ENCODE measurements around the gene MT4.

- no peak for TF ChIP-seq TEAD4 (IDR thresholded peaks at IDR 0.05)
- TF ChIP-seq, protein P1, sequence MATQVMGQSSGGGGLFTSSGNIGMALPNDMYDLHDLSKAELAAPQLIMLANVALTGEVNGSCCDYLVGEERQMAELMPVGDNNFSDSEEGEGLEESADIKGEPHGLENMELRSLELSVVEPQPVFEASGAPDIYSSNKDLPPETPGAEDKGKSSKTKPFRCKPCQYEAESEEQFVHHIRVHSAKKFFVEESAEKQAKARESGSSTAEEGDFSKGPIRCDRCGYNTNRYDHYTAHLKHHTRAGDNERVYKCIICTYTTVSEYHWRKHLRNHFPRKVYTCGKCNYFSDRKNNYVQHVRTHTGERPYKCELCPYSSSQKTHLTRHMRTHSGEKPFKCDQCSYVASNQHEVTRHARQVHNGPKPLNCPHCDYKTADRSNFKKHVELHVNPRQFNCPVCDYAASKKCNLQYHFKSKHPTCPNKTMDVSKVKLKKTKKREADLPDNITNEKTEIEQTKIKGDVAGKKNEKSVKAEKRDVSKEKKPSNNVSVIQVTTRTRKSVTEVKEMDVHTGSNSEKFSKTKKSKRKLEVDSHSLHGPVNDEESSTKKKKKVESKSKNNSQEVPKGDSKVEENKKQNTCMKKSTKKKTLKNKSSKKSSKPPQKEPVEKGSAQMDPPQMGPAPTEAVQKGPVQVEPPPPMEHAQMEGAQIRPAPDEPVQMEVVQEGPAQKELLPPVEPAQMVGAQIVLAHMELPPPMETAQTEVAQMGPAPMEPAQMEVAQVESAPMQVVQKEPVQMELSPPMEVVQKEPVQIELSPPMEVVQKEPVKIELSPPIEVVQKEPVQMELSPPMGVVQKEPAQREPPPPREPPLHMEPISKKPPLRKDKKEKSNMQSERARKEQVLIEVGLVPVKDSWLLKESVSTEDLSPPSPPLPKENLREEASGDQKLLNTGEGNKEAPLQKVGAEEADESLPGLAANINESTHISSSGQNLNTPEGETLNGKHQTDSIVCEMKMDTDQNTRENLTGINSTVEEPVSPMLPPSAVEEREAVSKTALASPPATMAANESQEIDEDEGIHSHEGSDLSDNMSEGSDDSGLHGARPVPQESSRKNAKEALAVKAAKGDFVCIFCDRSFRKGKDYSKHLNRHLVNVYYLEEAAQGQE (IDR thresholded peaks at IDR 0.05; ENCODE audit: low read depth) = no peak
- TF ChIP-seq YY1 (IDR thresholded peaks at IDR 0.05; ENCODE audit: low read depth) = no peak
- TF ChIP-seq, protein P2, sequence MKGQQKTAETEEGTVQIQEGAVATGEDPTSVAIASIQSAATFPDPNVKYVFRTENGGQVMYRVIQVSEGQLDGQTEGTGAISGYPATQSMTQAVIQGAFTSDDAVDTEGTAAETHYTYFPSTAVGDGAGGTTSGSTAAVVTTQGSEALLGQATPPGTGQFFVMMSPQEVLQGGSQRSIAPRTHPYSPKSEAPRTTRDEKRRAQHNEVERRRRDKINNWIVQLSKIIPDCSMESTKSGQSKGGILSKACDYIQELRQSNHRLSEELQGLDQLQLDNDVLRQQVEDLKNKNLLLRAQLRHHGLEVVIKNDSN (IDR thresholded peaks at IDR 0.05) = no peak
- TF ChIP-seq FOXM1 (IDR thresholded peaks at IDR 0.05; ENCODE audit: borderline replicate concordance, low read depth) = no peak
- no peak for TF ChIP-seq RAD21 (IDR thresholded peaks at IDR 0.05; ENCODE audit: low read depth)
- no peak for TF ChIP-seq CEBPB (IDR thresholded peaks at IDR 0.05)
- TF ChIP-seq EP300 (IDR thresholded peaks at IDR 0.05; ENCODE audit: borderline replicate concordance) = no peak
- no peak for TF ChIP-seq NFIC (IDR thresholded peaks at IDR 0.05)
- TF ChIP-seq, protein P3, sequence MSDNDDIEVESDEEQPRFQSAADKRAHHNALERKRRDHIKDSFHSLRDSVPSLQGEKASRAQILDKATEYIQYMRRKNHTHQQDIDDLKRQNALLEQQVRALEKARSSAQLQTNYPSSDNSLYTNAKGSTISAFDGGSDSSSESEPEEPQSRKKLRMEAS (IDR thresholded peaks at IDR 0.05) = no peak
Measured at GRCh38 chr16:56583351-56584168, 18.7 kb downstream of the MT4 start.
